ENCODE measurements around the gene PRKG1.

DNA sequence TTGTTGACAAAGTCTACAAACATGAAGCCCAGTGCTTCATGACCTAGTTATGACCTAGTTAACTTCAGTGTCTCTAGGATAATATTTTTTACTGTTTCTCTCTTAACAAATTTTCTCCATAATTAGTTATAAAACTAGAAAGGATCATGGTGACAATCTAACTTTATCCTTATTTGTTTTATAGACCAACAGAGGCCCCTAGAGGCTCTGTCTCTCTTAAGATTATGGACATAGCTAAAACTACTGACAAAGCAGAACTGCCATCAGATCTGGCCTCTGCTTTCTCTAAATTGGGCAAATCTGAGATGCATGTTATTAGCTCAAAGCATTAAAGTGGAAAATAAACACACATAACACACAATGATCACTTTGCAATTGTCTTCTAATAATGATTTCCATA, 449.2 kb downstream of the PRKG1 start:
- TF ChIP-seq CTCF (IDR thresholded peaks at IDR 0.05; ENCODE audit: control extremely low read depth in 1 of 3, insufficient read depth in 1 of 3, low read depth in 1 of 3, low read length in 3 of 3), result no peak
- no peak for TF ChIP-seq SIN3A (conservative IDR thresholded peaks at IDR 0.05 in 1 of 2, IDR thresholded peaks at IDR 0.05 in 1 of 2; ENCODE audit: low read depth in 1 of 2, low read length in 2 of 2)
- no peak for TF ChIP-seq JUN (IDR thresholded peaks at IDR 0.05; ENCODE audit: low read depth, low read length)
- TF ChIP-seq, protein P1, sequence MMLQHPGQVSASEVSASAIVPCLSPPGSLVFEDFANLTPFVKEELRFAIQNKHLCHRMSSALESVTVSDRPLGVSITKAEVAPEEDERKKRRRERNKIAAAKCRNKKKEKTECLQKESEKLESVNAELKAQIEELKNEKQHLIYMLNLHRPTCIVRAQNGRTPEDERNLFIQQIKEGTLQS (IDR thresholded peaks at IDR 0.05; ENCODE audit: insufficient read depth, low read depth, low read length), result no peak
- no peak for TF ChIP-seq PHF8 (conservative IDR thresholded peaks at IDR 0.05; ENCODE audit: low read depth, low read length)
- no peak for TF ChIP-seq RXRA (IDR thresholded peaks at IDR 0.05; ENCODE audit: insufficient read depth, low read depth, low read length)
- TF ChIP-seq MAFK (IDR thresholded peaks at IDR 0.05; ENCODE audit: low read depth, low read length), result no peak
- no peak for TF ChIP-seq CREB1 (IDR thresholded peaks at IDR 0.05)
- no peak for TF ChIP-seq SIX5 (IDR thresholded peaks at IDR 0.05; ENCODE audit: low read depth, low read length)
- TF ChIP-seq EZH2 (IDR thresholded peaks at IDR 0.05; ENCODE audit: low read depth, low read length, severe bottlenecking), result no peak
- TF ChIP-seq CHD2 (IDR thresholded peaks at IDR 0.05; ENCODE audit: low read length), result no peak
- no peak for TF ChIP-seq HDAC2 (IDR thresholded peaks at IDR 0.05; ENCODE audit: borderline replicate concordance in 1 of 2, low read depth in 2 of 2, low read length in 2 of 2)

Measured in H1 (cell line).